Germinal center (tissue), 1 donor: Measurements from ENCODE around the gene IFT27.
"Not testable (repeated sequence)": the region's sequence is repeated elsewhere in the genome, so short reads cannot be mapped to it uniquely, and the experiment has no call there.

Experiments
- DNase-seq: peaks from one replicate; pipeline ENCODE4 v3.0.0; 2012; ENCODE audit warnings: mixed read lengths, low spot score

Gene IFT27

DNA sequence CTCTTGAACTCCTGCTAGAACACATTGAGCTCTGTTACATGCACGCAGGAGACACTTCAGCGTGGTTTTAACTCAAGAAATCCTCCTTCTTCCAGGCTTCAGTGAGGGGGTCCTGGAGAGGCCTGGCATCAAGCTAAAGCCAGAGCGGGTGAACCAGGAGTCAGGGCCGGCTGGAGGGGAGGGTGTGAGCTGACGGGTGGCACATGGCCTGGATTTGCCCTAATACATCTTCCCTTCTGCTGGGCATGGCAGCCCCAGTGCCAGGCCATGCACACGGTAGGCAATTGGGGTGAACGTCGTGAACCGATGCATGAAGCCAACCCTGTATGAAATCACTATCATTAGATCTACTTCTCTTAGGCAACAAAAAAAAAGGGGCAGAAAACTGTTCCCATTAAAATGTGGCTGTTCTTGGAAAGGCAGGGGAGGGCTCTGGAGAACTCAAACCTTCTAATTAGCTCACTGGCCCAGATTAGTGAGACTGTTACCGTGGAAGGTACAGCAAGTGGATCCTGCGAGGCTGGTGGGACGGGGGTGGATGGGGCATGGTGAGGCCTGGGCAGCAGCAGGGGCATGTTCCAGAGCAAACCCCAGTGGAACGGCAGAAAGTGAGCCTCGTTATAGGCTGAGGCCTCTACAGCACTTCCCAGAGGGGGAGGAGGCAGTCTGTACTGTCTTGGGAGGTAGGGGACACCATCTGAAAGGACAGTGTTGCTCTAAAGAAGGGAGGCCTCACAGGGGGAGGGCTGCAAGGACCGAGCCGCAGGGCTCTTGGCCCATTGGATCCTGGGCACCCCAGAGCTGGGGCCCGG, 10.6 kb downstream of the IFT27 start:
- no peak for DNase-seq

DNA sequence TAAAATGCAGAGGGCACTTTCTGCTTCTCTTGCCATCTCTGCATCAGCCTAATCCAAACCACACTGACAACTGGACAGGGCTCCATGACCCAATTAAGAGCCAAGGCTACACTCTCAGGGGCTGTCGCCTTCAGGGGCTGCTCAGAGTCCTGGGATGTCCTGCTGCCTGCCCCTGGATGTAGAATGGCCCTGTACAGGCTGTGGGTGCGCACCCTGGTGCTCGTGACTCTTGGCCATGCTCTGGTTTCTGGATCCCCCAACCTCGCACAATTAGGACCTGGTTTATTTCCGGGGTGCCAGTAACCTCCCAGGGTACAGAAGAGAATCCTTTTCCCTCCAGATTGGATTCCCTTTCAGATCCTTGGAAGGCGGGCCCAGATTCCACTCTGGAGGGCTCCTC, 11.3 kb downstream of the IFT27 start:
- DNase-seq, result no peak

DNA sequence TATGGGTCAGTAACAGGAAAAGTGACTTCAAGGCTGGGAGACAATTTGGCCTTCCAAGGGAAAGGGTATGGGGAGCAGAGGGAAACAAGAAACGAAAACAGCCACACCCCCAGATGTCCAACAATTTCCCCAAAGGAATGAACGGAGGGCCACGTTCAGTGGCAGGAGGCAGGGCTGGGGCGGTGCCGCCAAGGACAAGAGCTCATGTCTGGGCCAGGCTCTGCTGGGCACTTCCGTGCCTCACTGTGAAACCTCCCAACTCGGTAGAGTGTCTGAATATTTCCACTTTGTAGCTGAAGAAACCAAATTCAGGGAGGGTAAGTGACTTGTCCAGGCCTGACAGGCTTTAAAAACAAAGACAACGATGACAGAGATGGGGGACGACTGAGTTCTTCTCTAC, 11.9 kb downstream of the IFT27 start:
- no peak for DNase-seq

DNA sequence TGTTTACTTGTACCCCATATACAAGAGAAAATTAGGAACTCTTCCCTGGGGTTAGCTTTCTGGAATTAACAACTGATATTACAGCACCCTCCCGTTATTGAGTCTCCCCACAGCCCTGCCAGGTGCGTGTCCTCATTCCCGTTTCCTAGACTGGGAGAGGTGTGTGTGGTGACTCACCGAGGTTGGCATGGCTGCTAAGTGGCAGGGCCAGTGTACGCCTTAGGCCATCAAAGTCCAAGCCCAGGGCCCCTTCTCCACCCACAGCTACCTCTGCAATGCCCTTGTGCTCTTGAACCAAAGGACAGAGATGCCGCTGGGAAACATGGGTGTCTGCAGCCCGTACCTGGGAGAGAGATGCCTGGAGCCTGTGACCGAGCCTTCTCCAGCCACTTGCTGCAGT, 12.3 kb downstream of the IFT27 start:
- DNase-seq, result no peak

DNA sequence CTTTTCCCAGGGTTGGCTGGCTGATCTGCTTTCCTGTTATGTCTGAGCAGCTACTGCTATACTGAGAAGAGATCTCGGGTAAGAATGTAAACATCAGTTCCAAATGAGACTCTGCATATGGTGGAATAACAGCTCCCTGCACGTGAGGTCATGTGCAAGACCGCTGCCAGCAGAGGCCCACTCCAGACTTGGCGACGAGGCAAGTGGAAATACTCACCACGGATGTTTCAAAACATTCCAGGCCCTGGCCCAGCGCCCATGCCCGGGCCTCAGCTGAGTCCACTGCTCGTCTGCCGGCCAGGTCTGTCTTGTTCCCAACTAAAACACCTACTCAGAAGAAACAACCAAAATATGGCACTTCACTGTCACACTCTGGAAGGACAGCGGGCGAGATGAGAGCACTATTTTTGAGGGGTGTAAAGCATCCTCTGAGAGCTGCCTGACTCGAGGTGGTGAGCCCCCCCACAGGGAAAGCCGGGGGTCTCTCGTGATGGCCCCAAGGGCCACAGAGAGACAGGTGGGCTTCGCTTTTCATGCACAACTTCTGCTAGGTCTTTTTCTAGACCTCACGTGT, 13.1 kb downstream of the IFT27 start:
- no peak for DNase-seq

- no peak for DNase-seq
Observed at GRCh38 chr22:36761553-36762240, 14.2 kb downstream of the IFT27 start.

- no peak for DNase-seq
Observed at GRCh38 chr22:36760786-36761185, 15.1 kb downstream of the IFT27 start.

GRCh38 chr22:36759481-36760159, 16.3 kb downstream of the IFT27 start:
- no peak for DNase-seq

GRCh38 chr22:36758792-36759271, 17.1 kb downstream of the IFT27 start:
- DNase-seq, result no peak

GRCh38 chr22:36757668-36758211, 18.2 kb downstream of the IFT27 start:
- DNase-seq, result peak; percentile 67

- no peak for DNase-seq
Observed at GRCh38 chr22:36756746-36757655, 18.9 kb downstream of the IFT27 start.

GRCh38 chr22:36756031-36756430, 19.9 kb downstream of the IFT27 start:
- DNase-seq, result no peak

- DNase-seq, result no peak
Observed at GRCh38 chr22:36755316-36755715, 20.6 kb downstream of the IFT27 start.

DNA sequence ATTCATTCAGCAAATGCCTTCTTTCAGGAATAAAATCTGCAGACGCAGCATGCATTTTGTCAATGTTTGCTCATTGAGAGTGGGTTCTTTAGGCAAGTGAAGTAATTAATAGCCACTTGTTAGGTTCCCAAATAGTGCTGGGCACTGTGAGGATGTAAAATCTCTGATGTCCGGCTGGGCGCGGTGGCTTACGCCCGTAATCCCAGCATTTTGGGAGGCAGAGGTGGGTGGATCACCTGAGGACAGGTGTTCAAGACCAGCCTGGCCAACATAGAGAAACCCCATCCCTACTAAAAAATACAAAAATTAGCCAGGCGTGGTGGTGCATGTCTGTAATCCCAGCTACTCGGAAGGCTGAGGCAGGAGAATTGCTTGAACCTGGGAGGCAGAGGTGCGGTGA, 21.0 kb downstream of the IFT27 start:
- not testable (repeated sequence) for DNase-seq

GRCh38 chr22:36753916-36754315, 22.0 kb downstream of the IFT27 start:
- no peak for DNase-seq

GRCh38 chr22:36753120-36753802, 22.7 kb downstream of the IFT27 start:
- no peak for DNase-seq

DNA sequence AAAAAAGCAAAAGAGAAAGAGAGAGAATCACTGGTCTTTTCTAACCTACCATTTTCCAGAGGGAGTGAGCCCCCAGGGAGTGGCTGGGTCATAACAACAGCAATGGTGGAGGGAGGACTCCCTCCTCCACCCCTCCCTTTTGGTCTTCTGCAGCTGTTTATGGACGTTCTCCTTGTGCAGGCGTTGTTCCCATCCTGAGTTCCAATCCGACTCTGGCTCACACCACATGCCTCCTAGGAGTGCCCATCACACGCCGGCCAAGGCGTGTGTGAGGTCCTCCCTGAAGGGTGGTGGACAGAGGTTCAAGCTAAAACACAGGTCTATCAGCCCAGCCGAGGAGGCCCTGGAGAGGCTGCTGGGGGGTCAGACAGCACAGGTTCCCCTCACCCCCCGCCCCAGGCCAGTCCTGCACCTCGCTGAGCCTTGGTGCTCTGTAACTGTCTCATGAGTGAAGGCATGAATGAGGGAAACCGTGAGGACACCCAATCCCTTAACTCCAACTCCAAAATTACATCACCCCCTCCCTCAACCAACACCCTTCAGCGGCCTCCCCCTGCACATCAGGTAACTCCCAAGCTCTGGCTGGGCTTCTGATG, 29.4 kb downstream of the IFT27 start:
- DNase-seq, result no peak

- no peak for DNase-seq
Observed at GRCh38 chr22:36745301-36745995, 30.5 kb downstream of the IFT27 start.

- no peak for DNase-seq
Observed at GRCh38 chr22:36744791-36745190, 31.1 kb downstream of the IFT27 start.

GRCh38 chr22:36744413-36744765, 31.5 kb downstream of the IFT27 start:
- no peak for DNase-seq
